ENCODE data around the gene APMAP. TPM values are rescaled to one million over a fixed set of nuclear protein-coding genes. Genes with fewer than 3 reads are reported as not detected.
A peak's percentile ranks its signal among the peaks of the same experiment; 100 is the strongest.
"Not testable (repeated sequence)": the region's sequence is repeated elsewhere in the genome, so short reads cannot be mapped to it uniquely, and the experiment has no call there.

The APMAP gene
- total RNA-seq, 1 donor from 2014 or later: 76.3 TPM

DNA sequence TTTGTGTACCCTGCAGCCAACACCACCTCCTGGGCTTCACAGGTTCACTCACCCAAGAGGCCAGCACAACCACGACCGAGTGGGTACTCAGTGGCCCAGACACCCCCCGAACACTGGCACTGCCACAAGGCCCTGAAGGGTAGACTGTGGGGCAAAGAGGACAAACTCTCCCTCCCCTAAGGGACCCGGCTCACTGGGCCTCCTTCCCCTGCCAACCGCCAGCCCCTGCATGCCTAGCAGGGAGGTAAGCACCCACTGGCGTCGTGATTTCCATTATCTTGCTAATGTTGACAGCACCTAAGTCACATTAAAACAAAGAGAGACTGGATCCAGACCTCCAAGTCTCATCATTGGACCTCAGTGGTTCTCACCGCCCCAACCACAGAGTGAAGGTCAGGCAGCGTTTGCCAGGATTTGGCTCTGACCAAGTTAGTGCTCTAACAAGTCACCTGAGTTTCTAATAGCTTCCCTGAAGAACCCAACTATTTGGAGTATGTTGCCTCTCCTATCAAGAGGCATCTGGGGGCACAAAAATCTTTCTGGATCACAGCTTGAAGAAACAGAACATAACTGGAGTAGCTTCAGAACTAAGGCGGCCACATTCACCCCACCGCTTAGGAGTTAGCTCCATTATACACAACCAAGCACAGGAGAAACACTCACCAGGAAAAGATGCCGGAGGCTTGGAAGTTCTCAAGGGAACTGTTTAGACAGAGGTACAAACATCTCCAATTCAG is 14.0 kb upstream of the APMAP start:
- DNase-seq (ENCODE audit: extremely low spot score, unreplicated experiment): peak; percentile 66
- Mint-ChIP-seq H3K4me3 (ENCODE audit: unreplicated experiment) (no peak overlapping the region), H3K4me1 (ENCODE audit: unreplicated experiment) (no peaks in the 10 kb centered on the region), H3K27me3 (ENCODE audit: unreplicated experiment) (peaks cover 11% of the 10 kb centered on the region), H3K9me3 (ENCODE audit: unreplicated experiment) (peaks cover 7% of the 10 kb centered on the region), H3K27ac (ENCODE audit: unreplicated experiment) (no peak overlapping the region), H3K36me3 (ENCODE audit: unreplicated experiment) (peaks cover 12% of the 10 kb centered on the region)
- TF ChIP-seq, protein P1, sequence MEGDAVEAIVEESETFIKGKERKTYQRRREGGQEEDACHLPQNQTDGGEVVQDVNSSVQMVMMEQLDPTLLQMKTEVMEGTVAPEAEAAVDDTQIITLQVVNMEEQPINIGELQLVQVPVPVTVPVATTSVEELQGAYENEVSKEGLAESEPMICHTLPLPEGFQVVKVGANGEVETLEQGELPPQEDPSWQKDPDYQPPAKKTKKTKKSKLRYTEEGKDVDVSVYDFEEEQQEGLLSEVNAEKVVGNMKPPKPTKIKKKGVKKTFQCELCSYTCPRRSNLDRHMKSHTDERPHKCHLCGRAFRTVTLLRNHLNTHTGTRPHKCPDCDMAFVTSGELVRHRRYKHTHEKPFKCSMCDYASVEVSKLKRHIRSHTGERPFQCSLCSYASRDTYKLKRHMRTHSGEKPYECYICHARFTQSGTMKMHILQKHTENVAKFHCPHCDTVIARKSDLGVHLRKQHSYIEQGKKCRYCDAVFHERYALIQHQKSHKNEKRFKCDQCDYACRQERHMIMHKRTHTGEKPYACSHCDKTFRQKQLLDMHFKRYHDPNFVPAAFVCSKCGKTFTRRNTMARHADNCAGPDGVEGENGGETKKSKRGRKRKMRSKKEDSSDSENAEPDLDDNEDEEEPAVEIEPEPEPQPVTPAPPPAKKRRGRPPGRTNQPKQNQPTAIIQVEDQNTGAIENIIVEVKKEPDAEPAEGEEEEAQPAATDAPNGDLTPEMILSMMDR (IDR thresholded peaks at IDR 0.05): no peak

- Mint-ChIP-seq H3K4me3 (ENCODE audit: unreplicated experiment) (no peak overlapping the region), H3K4me1 (ENCODE audit: unreplicated experiment) (peaks cover 1% of the 10 kb centered on the region), H3K27ac (ENCODE audit: unreplicated experiment) (no peak overlapping the region), H3K9me3 (ENCODE audit: unreplicated experiment) (peaks cover 7% of the 10 kb centered on the region), H3K36me3 (ENCODE audit: unreplicated experiment) (peaks cover 12% of the 10 kb centered on the region), H3K27me3 (ENCODE audit: unreplicated experiment) (peaks cover 11% of the 10 kb centered on the region)
- peak; percentile 73 for DNase-seq (ENCODE audit: extremely low spot score, unreplicated experiment)
- TF ChIP-seq, protein P1 (IDR thresholded peaks at IDR 0.05): no peak
These were observed 13.1 kb upstream of the APMAP start for GRCh38 chr20:25005661-25006060.

DNA sequence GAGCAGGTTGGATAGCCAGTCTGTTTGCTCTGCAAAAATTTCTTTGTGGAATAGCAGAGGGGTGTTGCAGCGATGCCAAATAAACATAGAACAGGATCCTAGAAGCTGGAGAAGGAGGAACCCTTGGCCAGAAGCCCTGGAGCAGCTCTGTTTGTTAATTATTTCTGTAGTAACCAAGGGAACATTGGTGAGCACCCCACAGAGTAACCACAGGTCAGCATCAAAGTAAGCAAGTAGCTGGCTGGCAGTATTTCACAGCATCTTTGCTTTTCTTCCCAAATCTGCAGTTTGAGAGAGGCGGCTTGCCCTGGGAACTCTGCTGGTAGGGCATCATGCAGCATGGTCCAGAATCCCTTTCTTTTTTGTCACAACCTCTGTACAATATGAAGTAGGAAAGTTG is 12.7 kb upstream of the APMAP start:
- H3K27ac Mint-ChIP-seq (ENCODE audit: unreplicated experiment): no peak overlapping the region
- peak; percentile 42 for DNase-seq (ENCODE audit: extremely low spot score, unreplicated experiment)
- peaks cover 11% of the 10 kb centered on the region for H3K27me3 Mint-ChIP-seq (ENCODE audit: unreplicated experiment)
- H3K4me3 Mint-ChIP-seq (ENCODE audit: unreplicated experiment): no peak overlapping the region
- peaks cover 7% of the 10 kb centered on the region for H3K9me3 Mint-ChIP-seq (ENCODE audit: unreplicated experiment)
- H3K36me3 Mint-ChIP-seq (ENCODE audit: unreplicated experiment): peaks cover 12% of the 10 kb centered on the region
- TF ChIP-seq, protein P1 (IDR thresholded peaks at IDR 0.05): no peak
- H3K4me1 Mint-ChIP-seq (ENCODE audit: unreplicated experiment): peaks cover 6% of the 10 kb centered on the region

DNA sequence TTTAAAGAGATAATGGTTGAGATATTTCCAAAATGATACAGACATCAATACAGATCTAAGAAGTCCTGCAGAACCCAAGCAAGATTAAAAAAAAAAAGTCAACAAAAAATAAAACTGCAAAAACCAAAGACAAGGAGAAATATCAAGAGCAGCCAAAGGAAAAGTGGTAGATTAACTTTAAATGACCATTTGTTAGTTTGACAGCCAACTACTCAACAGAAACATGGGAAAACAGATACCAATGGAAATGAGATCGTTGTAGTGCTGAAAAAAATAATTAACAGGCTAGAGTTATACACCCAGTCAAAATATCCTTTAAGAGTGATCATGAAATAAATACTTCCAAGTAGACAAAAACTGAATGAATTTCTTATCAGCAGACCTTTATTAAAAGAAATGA is 10.5 kb upstream of the APMAP start:
- H3K9me3 Mint-ChIP-seq (ENCODE audit: unreplicated experiment): peaks cover 7% of the 10 kb centered on the region
- TF ChIP-seq, protein P1 (IDR thresholded peaks at IDR 0.05): no peak
- H3K36me3 Mint-ChIP-seq (ENCODE audit: unreplicated experiment): peaks cover 11% of the 10 kb centered on the region
- H3K27me3 Mint-ChIP-seq (ENCODE audit: unreplicated experiment): peaks cover 25% of the 10 kb centered on the region
- peaks cover 9% of the 10 kb centered on the region for H3K4me1 Mint-ChIP-seq (ENCODE audit: unreplicated experiment)
- no peak for DNase-seq (ENCODE audit: extremely low spot score, unreplicated experiment)
- no peak overlapping the region for H3K27ac Mint-ChIP-seq (ENCODE audit: unreplicated experiment)
- H3K4me3 Mint-ChIP-seq (ENCODE audit: unreplicated experiment): no peak overlapping the region

- not testable (repeated sequence) for DNase-seq (ENCODE audit: extremely low spot score, unreplicated experiment); H3K4me1 Mint-ChIP-seq (ENCODE audit: unreplicated experiment); H3K9me3 Mint-ChIP-seq (ENCODE audit: unreplicated experiment); H3K4me3 Mint-ChIP-seq (ENCODE audit: unreplicated experiment); H3K36me3 Mint-ChIP-seq (ENCODE audit: unreplicated experiment); H3K27ac Mint-ChIP-seq (ENCODE audit: unreplicated experiment)
- peaks cover 36% of the 10 kb centered on the region for H3K27me3 Mint-ChIP-seq (ENCODE audit: unreplicated experiment)
These were observed 8.8 kb upstream of the APMAP start for GRCh38 chr20:25001323-25001722.

Measured in osteocyte (in vitro differentiated cells).